Activated CD8-positive, alpha-beta memory T cell treated with anti-CD3 and anti-CD28 coated beads, Interleukin-2, amount 50 U/mL, for 4 hours (primary cell): ENCODE results near the gene LCP2.
"Not testable (repeated sequence)": the region's sequence is repeated elsewhere in the genome, so short reads cannot be mapped to it uniquely, and the experiment has no call there.

Source experiments
- DNase-seq: peaks from one replicate; pipeline ENCODE4 v3.0.0-alpha.2; 2020

Gene LCP2

GRCh38 chr5:170246126-170246870 is 51.3 kb downstream of the LCP2 start:
- DNase-seq: no peak

DNA sequence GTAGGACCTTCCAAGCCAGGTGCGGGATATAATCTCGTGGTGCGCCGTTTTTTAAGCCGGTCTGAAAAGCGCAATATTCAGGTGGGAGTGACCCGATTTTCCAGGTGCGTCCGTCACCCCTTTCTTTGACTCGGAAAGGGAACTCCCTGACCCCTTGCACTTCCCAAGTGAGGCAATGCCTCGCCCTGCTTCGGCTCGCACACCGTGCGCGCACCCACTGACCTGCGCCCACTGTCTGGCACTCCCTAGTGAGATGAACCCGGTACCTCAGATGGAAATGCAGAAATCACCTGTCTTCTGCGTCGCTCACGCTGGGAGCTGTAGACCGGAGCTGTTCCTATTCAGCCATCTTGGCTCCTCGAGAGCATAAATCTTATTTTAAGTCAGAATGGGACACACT is 52.1 kb downstream of the LCP2 start:
- DNase-seq: not testable (repeated sequence)

- DNase-seq: no peak
Measured at GRCh38 chr5:170238456-170239196, 59.0 kb downstream of the LCP2 start.

DNA sequence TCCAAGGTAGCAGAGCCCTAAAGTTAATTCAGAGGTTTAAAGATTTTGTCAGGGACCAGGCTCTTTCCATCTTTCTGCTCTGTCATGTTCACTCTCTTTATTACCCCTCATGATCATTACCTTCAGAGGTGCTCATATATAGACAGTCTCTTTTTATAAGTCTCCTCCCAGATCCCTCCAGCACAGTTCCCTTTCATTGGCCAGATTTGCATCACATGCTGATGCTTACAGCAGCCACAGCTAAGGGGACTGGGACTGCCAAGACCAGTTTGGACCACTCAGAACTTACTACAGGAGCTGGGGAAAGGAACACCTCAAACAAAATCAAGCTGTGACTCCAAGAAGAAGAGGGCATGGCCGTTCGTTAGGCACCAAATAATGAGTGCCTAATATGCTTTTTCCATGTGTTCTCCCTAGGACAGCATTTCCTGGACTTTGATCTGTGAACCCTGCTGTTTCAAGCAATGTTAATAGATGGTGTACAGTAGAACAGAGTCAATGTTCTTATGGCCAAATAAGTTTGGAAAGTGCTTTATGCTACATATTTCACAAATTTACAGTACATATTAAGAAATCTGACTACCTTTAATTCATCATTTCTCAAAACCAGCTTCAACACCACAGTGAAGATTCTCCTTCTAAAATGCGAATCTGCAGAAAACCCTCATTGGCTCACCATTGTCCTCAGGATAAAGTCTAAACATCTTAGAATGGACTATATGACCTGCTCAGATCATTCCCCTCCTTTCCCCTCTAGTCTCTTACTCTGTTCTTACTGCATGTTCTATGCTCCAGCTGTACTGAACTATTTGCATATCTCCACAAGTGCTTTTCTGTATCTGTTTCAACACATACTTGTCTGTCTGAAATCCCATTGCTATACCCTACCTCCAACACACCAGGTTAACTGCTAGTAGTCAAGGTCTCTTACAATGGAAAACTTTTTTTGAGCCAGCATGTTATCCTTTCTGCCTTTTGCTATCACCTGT is 61.4 kb downstream of the LCP2 start:
- no peak for DNase-seq

DNA sequence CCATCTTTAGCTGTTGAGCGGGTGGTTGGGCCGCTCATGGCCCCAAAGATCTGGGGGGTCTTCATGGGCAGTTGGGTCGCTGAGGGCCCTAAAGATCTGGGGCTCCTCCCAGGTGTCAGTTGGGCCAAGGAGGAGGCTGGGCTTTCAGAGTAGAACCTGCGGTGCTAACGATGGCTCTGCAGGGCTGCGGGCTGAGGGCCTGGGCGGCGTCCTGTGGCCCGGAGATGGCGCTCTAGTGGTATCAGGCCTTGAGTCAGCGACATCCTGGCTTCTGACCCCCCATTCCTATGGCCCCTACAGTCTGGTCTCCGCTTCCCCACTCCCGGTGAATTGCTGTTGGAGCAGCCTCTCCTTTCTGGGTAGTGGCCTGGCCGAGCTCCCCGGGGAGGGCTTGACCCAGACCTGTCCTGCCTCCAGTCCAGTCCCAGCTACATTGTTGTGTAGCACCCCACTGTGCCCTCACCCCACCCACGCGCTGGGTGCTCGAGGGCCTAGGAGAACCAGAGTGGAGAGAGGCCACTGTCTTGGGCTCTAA is 64.2 kb downstream of the LCP2 start:
- DNase-seq: no peak

GRCh38 chr5:170232786-170233185 is 64.8 kb downstream of the LCP2 start, which contains the start of gene C5orf58:
TSS of gene C5orf58 (plus strand) at chr5:170232985. CDS start at chr5:170234977, 1,992 bp downstream.
- DNase-seq: no peak

DNA sequence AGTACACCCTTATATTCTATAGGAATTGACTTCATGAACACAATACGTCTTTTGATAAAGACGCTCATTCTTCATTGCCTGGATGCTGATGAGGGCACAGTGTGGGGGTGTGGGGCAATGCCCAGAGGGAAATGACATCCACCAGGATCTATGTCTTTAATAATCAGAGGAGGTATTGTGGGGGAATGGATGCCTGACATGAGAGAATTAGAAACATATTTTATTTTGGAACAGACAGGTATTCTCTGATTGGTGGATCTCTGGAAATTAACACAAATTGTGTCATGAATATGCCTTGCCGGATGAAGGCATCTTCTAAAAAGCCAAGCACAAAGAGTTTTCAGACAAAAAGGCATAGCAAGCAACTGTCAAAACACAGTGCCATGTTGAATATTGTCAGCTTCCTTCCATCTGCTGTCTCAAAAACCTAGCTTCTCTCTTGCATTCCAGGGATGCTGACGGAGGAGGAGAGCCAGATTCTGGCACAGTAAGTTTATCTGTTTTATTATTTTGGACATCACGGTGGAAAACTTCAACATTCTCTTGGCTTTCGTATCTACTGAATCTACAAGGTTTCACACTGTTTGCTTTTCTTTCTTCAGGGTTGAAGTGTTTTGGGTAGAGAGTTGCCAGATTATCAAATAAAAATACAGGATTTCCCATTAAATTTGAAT is 68.7 kb downstream of the LCP2 start:
- DNase-seq: no peak

DNA sequence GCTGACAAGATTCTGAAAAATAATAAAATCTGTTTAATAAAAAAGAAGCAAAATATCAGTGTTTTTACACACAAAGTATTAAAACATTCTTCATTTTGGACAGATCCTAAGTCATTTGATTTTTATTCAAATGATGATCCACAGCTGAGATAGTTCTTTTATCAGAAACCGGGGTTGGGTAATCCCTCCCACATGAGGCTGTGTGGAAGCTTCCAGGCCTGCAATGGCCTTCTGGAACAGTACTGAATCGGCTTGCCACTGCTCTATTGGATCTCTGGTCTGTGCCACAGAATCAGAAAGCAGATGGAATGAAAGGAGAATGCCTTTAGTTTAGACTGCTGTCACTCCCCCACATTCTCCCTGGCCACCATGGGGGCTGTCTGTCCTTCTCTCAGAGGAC is 70.9 kb downstream of the LCP2 start:
- no peak for DNase-seq

DNA sequence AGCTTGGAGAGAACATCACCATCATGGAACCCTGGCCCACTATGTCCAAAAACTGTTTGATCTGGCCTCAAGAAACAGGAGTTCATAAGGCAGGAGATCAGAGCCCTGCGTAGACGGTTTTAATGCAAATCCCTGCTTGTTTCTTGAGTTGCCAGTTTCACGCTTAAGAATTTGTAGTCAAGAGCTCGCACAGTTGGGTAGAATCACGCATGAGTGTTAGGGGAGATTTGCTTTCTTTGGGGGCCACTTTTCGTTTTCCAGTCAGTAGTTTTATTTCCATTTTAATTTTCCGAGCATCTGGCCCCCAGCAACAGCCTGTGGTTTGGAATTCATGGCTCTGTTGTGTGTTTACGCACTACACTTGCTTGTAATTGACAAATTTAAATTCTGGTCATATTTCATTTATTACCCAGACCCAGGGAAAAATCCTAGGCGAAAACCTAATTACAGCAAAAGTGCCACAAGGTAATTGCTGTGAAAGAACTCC is 71.4 kb downstream of the LCP2 start:
- no peak for DNase-seq

- DNase-seq: peak; percentile 81
Measured at GRCh38 chr5:170225326-170226128, 72.0 kb downstream of the LCP2 start.

DNA sequence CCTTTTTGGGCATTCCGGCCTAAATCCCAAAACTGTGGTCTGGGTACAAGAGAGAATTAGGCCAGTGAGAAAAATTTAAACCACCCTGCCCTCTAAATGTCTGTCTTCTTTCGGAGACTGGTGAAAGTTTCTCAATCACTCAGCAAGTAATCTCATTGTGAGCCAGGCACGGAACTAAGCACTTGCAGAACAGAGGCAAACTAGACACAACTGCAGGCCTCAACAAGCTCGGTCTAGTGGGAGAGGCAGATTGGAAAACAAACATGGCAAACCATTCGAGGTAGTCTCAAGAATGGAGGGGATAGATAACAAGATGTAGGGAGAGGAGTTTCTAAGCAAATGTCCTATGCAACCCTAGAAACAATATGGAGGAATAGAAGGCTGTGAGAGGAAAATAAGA is 73.7 kb downstream of the LCP2 start:
- DNase-seq: no peak

DNA sequence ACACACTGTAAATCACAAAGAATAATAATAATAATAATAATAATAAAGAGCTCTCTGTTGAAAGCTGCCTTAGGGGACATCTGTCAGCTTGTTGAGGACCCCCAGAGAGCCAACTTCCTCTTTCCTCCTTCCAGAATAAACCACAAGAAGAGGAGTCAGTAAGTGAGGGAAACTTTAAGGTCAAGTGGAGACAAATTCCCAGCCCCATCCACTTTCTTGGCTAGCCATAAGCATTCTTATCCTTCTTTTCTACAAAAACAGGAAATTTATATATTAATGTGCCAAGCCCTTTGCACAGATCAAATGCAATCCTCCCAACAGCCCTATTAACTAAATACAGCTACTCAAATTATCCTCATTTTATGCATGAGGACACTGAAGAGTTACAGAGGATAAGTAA is 74.2 kb downstream of the LCP2 start:
- no peak for DNase-seq

DNA sequence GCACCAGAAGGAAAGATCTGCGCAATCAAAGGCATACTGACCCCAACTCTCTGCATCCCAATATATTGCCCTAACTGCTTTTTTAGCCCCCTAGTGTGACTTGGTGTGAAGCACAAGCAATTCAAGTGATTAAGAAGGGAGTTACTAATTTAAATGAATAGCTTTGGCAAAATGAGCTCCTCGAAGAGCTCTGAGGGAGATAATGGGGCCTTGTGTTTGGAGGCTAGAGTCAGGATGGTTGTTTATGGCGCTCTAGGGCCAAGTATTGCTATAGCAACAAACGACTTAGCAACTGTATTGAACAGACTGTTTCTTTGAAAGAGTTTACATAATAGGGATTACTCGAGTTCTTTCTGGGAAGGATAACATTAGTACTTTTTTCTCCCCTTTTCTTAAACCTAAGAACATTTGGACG is 76.2 kb downstream of the LCP2 start:
- no peak for DNase-seq

DNA sequence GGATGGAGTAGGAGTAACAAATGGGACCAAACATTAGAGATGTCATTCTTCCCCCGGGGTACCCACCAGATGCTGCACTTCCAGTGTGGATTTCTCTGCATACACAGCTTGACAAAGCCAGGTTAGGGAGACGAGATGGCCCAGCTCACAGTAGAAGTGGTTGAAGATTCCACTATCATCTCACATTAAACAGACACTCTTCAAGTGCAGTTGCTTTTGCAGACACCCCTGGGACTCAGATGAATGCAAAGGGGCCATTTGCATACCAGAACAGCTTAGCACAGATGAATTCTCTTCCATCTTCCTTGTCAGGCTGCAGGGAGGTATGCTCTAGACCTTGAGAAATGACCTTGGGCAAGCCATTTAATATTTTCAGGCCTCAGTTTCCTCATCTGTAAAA is 77.4 kb downstream of the LCP2 start:
- DNase-seq: no peak

GRCh38 chr5:170219615-170220014 is 78.0 kb downstream of the LCP2 start:
- no peak for DNase-seq

DNA sequence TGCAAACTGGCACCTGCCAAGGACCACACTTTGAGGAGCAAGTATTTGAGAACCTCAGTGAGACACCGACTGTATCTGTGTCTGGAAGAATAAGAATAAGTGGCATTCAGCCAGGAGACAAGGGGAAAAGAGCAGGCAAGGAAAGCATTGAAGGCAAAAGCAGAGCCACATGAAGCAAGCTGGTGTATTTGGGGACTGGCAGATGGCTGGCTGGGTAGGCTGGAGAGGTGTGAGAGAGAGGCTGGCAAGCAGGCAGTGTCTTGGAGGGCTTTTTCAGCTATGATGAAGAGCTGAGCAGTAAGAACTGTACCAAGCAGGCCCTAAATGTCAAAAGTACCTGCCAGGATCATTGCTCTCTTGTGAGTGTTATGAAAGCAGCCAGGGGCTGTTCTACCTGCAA is 78.9 kb downstream of the LCP2 start:
- no peak for DNase-seq

- DNase-seq: no peak
Measured at GRCh38 chr5:170217831-170218230, 79.7 kb downstream of the LCP2 start.

DNA sequence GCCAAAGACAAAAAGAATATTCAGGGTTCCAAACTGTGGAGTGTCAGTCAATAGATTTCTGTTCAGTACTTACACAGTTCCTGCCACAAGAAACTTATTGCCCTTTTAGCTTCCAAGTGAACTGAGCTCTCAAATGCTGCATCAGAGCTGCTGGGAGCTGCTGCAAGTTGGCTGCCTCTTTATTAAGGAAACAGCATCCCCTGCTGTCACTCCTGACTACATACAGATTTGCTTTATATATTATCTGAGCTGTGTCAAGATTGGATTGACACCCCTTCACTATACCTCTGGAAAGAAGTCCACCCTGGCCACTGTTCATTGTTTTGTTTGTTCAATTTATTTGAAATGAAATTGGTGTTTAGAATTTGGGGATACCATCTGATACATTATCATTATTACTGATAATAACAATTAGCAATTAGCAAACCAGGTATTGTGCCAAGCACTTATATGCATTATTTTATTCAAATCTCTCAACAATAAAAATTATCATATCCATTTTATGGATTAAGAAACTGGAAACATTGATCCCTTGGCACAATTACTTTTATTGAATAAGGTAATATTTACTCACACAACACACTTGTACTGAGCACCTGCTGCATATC is 81.2 kb downstream of the LCP2 start:
- DNase-seq: no peak

GRCh38 chr5:170211575-170212334 is 85.8 kb downstream of the LCP2 start:
- DNase-seq: no peak

- DNase-seq: no peak
Measured at GRCh38 chr5:170206958-170207357, 90.6 kb downstream of the LCP2 start.
